ENCODE data around the gene ZNF772.
"Not testable (repeated sequence)": the region's sequence is repeated elsewhere in the genome, so short reads cannot be mapped to it uniquely, and the experiment has no call there.

Gene ZNF772
- total RNA-seq = 3.0 reads per million, percentile 10 among the genes with 10 or more reads in this experiment

- DNase-seq = peak; percentile 83
Measured at GRCh38 chr19:57477191-57478008, at the start of gene ZNF772. Gene ZNF772, minus strand, starts transcription at chr19:57477566. Its CDS starts 257 bp downstream, at chr19:57477309.

GRCh38 chr19:57518021-57518420 is 40.7 kb upstream of the ZNF772 start:
- DNase-seq = not testable (repeated sequence)

- DNase-seq = no peak
Measured at GRCh38 chr19:57515255-57515654, 37.9 kb upstream of the ZNF772 start.

- DNase-seq = no peak
Measured at GRCh38 chr19:57512845-57513244, 35.5 kb upstream of the ZNF772 start.

GRCh38 chr19:57511484-57511883 is 34.1 kb upstream of the ZNF772 start:
- DNase-seq = no peak

- DNase-seq = no peak
Measured at GRCh38 chr19:57506163-57506562, 28.8 kb upstream of the ZNF772 start.

GRCh38 chr19:57500400-57500799 is 23.0 kb upstream of the ZNF772 start:
- not testable (repeated sequence) for DNase-seq

GRCh38 chr19:57499680-57500395 is 22.5 kb upstream of the ZNF772 start, which contains the start of gene ZNF773:
Gene ZNF773, plus strand, starts transcription at chr19:57499938. Its CDS starts 143 bp downstream, at chr19:57500081.
- peak; percentile 92 for DNase-seq

- DNase-seq = not testable (repeated sequence)
Measured at GRCh38 chr19:57499332-57499679, 21.9 kb upstream of the ZNF772 start.

GRCh38 chr19:57488299-57488644 is 10.9 kb upstream of the ZNF772 start:
- not testable (repeated sequence) for DNase-seq

GRCh38 chr19:57487477-57488298 is 10.3 kb upstream of the ZNF772 start, which contains the start of gene ZNF419:
Gene ZNF419, plus strand, starts transcription at chr19:57487750. Its CDS starts 201 bp downstream, at chr19:57487951.
- DNase-seq = peak; percentile 92

- no peak for DNase-seq
Measured at GRCh38 chr19:57473646-57474045, 3.7 kb downstream of the ZNF772 start.

- no peak for DNase-seq
Measured at GRCh38 chr19:57466489-57466888, 10.9 kb downstream of the ZNF772 start.

GRCh38 chr19:57465680-57466381 is 11.5 kb downstream of the ZNF772 start:
- no peak for DNase-seq

- no peak for DNase-seq
Measured at GRCh38 chr19:57452307-57452706, 25.1 kb downstream of the ZNF772 start.

GRCh38 chr19:57443121-57443696 is 34.2 kb downstream of the ZNF772 start:
- DNase-seq = no peak

- DNase-seq = no peak
Measured at GRCh38 chr19:57441979-57442752, 35.2 kb downstream of the ZNF772 start.

GRCh38 chr19:57438925-57439324 is 38.4 kb downstream of the ZNF772 start:
- DNase-seq = no peak

- no peak for DNase-seq
Measured at GRCh38 chr19:57437931-57438330, 39.4 kb downstream of the ZNF772 start.

- no peak for DNase-seq
Measured at GRCh38 chr19:57436417-57436816, 40.9 kb downstream of the ZNF772 start.
